ENCODE results near the gene TOPORS. TPM values are rescaled to one million over a fixed set of nuclear protein-coding genes. Genes with fewer than 3 reads are reported as not detected.

The TOPORS gene
- total RNA-seq, 1 donor, result 44.5 TPM

GRCh38 chr9:32577316-32577715, 24.9 kb upstream of the TOPORS start:
- no peak overlapping the region for H3K4me3 ChIP-seq (ENCODE audit: low read depth, low read length)
- no peak for TF ChIP-seq CTCF (IDR thresholded peaks at IDR 0.05; ENCODE audit: insufficient read depth, low read depth, low read length)
- no peak for DNase-seq (ENCODE audit: low read depth)

- no peak overlapping the region for H3K4me3 ChIP-seq (ENCODE audit: low read depth, low read length)
- no peak for TF ChIP-seq CTCF (IDR thresholded peaks at IDR 0.05; ENCODE audit: insufficient read depth, low read depth, low read length)
- DNase-seq (ENCODE audit: low read depth), result no peak
Measured at GRCh38 chr9:32574858-32575257, 22.5 kb upstream of the TOPORS start.

GRCh38 chr9:32573821-32574220, 21.4 kb upstream of the TOPORS start:
- no peak for TF ChIP-seq CTCF (IDR thresholded peaks at IDR 0.05; ENCODE audit: insufficient read depth, low read depth, low read length)
- DNase-seq (ENCODE audit: low read depth), result no peak
- no peak overlapping the region for H3K4me3 ChIP-seq (ENCODE audit: low read depth, low read length)

GRCh38 chr9:32572900-32573523, 20.6 kb upstream of the TOPORS start, which contains the start of gene NDUFB6:
Gene NDUFB6 (minus strand): TSS chr9:32573159. CDS start chr9:32573060, 99 bp downstream.
- peak; percentile 93 for DNase-seq (ENCODE audit: low read depth)
- H3K4me3 ChIP-seq (ENCODE audit: low read depth, low read length), result peak within 1 kb of the TSS; percentile 100
- no peak for TF ChIP-seq CTCF (IDR thresholded peaks at IDR 0.05; ENCODE audit: insufficient read depth, low read depth, low read length)

GRCh38 chr9:32571969-32572899, 19.8 kb upstream of the TOPORS start:
- DNase-seq (ENCODE audit: low read depth), result peak; percentile 87
- H3K4me3 ChIP-seq (ENCODE audit: low read depth, low read length), result peak overlapping the region; percentile 100
- TF ChIP-seq CTCF (IDR thresholded peaks at IDR 0.05; ENCODE audit: insufficient read depth, low read depth, low read length), result peak; percentile 79

- no peak for DNase-seq (ENCODE audit: low read depth)
- H3K4me3 ChIP-seq (ENCODE audit: low read depth, low read length), result no peak overlapping the region
- TF ChIP-seq CTCF (IDR thresholded peaks at IDR 0.05; ENCODE audit: insufficient read depth, low read depth, low read length), result no peak
Measured at GRCh38 chr9:32570262-32570661, 17.9 kb upstream of the TOPORS start.
